GM20431 (cell line): ENCODE data around the gene EIF2B4.

Experiments used
- in situ Hi-C: fragments of 300-500 bp; cut with MseI, MboI; formaldehyde crosslinking; loops from one replicate; pipeline ENCODE4 v1.15.0; 2020; ENCODE audit warnings: low sequenced_read_pairs; ENCODE audit not compliant: unreplicated experiment

Gene EIF2B4

DNA sequence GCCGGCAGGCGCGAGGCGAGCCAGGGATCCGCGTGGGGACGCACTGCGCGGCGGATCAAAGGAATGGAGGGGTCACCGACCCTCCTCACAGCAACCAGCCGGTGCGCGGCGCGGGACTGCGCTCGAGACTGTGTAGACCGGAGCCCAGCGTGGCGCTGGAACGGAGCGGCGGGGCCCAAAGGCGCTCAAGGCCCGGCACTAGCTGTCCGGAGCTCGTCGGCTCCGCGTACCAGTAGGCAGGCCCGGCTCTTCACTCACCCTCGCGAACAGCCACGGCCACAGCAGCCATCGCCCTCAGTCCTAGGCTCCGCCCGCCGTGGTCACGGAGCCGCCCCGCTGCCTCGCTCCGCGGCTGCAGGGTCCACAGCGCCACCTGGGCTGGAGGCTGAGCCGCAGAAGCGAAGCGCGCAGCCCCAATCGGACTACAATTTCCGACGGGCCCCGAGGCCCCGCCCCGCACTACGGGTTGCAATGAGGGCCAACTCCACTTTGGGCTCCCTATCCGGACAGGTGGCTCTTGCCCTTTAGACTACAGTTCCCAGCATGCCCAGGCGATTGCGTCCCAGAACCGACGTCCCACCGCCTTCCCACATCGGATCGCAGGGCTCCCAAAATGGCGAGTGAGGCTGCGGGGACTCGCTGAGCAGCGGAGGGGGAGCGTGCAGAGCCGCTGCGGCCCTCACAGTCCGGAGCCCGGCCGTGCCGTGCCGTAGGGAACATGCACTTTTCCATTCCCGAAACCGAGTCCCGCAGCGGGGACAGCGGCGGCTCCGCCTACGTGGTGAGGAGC is at the start of gene EIF2B4, which contains the start of gene SNX17:
EIF2B4 (minus strand) TSS at position 313 of the 790 bp plus-strand sequence; CDS start at position 289, 24 bp downstream.
SNX17 (plus strand) TSS at position 591 of the 790 bp plus-strand sequence; CDS start at position 719, 128 bp downstream.
- in situ Hi-C loops, result no loop called here

GRCh38 chr2:27416151-27416550 is 46.0 kb upstream of the EIF2B4 start:
- in situ Hi-C loops, result no loop called here

DNA sequence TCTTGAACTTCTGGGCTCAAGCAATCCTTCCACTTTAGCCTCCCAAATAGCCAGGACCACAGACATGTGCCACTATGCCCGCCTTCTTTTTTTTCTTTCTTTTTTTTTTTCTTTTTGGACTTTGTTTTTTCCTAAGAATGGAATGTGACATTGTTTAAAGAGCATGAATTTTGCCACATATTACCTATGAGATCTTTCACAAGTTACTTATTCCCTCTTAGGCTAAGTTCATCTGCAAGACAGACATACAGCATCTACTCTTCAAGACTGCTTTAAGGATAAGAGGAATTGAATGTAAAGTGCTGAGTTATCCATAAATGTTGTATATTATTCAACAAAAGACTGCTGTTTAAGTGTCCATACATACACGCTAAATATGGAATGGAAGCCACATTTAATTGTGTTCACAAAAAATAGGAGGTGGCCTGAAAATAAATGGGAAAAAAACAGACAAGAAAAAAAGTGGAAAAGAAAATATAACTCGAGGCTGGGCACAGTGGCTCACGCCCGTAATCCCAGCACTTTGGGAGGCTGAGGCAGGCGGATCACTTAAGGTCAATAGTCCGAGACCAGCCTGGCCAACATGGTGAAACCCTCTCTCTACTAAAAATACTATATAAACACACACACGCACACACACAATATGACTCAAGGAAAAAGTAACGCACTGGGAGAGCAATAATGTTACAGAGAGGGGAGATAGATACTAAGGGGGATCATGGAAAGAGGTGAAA is 42.4 kb upstream of the EIF2B4 start:
- in situ Hi-C loops, result no loop called here

DNA sequence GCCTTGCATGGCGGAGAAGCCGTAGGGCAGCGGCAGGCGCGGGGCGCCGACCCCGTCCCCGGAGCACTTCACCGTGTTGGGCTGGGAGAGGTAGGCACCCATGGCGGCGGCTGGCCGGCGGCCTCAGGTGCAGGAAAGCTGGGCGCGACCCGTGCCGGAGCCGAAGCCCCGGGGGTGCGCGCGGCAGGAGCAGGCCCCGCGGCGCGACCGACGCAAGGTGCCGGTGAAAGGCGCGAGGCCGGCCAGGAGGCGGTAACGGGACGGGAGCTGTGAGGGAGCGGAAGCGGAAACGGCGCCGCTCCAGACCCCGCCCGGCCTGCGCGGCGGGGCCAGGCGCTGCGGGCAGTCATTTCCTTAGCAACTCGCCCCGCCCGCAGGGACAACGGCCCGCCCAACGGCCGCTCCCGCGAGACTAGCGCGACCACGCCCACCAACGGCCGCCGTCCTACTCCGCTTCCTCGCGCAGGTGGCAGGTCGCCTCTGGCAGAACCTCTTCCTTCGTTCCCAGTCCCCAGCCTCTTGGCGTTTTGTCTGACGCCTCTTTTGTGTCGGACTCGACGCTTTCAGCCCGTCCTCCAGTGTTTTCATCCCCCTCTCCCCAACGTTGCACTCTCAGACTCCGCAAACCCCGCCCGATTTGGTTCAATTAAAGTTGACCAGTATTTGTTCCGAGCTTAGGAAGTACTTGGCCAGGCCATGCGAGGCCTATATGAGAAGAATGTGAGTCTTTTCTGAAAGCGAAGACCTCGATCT is 39.4 kb upstream of the EIF2B4 start, which contains the start of gene PPM1G:
PPM1G (minus strand) TSS at position 271 of the 753 bp plus-strand sequence; CDS start at position 102, 169 bp downstream.
- in situ Hi-C loops, result no loop called here

GRCh38 chr2:27408601-27409320 is 38.6 kb upstream of the EIF2B4 start:
- in situ Hi-C loops, result no loop called here

DNA sequence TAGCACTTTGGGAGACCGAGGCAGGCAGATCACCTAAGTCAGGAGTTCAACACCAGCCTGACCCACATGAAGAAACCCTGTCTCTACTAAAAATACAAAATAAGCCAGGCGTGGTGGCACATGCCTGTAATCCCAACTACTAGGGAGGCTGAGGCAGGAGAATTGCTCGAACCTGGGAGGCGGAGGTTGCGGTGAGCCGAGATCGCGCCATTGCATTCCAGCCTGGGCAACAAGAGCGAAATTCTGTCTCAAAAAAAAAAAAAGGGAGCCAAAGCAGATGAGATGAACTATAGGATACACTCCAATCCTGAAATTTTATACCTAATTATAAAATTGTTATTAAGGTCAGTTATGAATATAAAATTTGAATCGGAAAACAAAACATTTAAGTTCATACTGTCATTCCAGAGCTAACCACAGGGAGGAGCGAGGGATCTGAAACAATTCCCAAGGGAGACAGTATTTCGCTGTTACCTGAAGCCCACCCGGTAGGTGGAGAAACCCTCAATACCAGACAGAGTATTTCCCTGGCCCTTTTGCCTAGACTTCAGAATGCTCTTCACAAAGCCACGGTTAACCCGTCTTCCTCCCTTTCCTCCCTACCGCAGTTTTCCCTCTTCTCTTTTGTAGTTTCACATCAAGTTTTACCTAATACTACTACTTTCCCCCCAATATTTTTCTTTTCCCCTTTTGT is 37.8 kb upstream of the EIF2B4 start:
- in situ Hi-C loops, result no loop called here

DNA sequence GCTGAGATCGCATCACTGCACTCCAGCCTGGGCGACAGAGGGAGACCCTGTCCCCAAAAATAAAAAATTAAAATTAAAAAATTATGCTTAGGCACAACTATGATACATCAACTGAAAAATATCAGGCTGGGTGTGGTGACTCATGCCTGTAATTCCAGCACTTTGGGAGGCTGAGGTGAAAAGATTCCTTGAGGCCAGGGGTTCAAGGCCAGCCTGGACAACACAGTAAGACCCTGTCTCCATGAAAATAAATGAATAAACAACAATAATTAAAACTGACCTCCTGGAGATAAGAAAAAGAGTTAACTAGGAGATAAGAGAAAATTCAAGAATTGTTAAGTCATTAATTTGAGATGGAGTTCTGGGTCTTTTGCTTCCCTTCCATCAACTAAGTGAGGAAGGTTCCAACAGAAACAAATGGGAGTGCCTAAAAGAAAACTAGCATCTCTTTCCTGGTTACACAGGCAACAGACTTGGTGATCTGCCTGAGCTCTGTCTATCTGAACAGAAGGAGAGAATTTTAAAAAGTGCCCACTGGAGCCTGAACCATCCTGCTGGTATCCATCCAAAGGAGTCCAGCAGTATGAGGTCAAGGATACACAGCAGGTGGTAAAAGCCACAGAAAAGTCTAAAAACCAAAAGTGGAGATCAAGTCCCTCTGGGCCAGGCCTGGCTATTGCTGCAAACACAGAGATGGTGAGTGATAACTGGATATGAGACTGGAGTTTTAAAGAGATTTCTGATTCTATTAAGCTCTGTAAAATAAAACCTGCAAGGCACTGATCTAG is 30.4 kb upstream of the EIF2B4 start:
- in situ Hi-C loops, result no loop called here

GRCh38 chr2:27398962-27399361 is 28.8 kb upstream of the EIF2B4 start:
- in situ Hi-C loops, result no loop called here

GRCh38 chr2:27393225-27393624 is 23.1 kb upstream of the EIF2B4 start:
- in situ Hi-C loops, result no loop called here

- in situ Hi-C loops, result no loop called here
Observed at GRCh38 chr2:27390822-27391679, 20.9 kb upstream of the EIF2B4 start.

- in situ Hi-C loops, result no loop called here
Observed at GRCh38 chr2:27381577-27382181, 11.5 kb upstream of the EIF2B4 start.

- in situ Hi-C loops, result no loop called here
Observed at GRCh38 chr2:27380626-27381545, 10.7 kb upstream of the EIF2B4 start, which contains the start of gene ZNF513. Gene ZNF513 (minus strand): TSS chr2:27380734. CDS start chr2:27380526, 208 bp downstream.

DNA sequence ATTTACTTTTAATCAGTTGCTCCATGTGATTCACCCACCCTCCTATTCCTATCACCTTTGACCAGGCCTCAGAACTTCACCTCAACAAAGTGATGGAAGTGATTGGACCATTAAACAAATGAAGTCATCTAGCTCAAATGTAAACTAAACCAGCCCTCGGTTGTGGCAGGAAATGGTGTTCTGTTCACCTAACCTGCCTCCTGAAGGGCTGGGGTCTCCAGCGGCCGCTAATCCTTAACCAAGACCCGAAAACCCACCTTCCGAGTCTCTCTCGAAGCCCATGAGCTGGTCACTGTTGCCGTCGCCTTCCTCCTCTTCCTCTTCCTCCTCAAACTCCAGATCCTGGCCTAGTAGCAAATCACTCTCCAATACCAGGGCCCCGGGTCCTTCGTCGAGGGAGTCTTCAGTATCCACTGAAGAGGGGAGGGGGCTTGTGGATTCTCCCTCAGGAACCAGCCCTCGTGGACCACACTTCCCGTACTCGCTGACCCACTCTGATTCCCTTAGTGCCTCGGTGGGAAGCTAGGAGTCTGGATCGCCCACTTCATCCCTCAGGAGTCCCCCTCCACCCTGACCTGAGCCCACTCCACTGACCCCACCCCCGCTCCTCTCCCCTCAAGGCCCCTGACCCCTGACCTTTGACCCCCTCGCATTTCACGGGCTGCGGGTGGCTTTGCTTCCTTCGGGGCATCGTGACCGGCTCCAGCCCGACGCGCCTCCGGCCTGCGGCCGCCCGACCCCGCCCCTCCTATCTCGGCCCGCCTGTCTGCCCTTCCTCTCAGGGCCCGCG is 9.9 kb upstream of the EIF2B4 start:
- in situ Hi-C loops, result no loop called here

- in situ Hi-C loops, result no loop called here
Observed at GRCh38 chr2:27379383-27379835, 9.3 kb upstream of the EIF2B4 start.

DNA sequence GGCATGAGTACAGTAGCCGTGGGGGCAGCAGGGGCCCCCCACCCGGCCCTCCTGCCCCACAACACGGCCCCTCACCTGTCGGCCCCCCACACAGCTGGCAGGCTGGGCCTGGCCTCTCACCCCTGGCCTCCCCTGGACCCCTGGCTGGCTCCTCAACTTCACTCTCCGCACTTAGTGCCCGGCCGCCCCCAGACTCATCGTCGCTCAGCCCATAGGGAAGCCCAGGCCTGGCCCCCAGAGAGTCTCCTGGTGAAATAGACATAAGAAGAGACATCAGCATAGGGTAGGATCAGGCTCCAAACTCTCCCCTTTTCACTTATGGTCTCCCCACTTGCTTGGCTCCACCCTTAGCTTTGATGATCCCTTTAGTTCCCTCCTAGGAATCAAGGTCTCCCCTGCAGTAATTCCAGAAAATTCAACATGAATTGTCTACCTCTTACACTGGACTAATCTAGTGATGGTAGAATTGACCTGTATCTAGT is 8.7 kb upstream of the EIF2B4 start:
- in situ Hi-C loops, result no loop called here
